Epithelial cell of esophagus (primary cell): Measurements from ENCODE around the gene LEKR1.

Source experiments
- DNase-seq: peaks from one replicate; pipeline ENCODE4 v3.0.0; 2010; ENCODE audit warnings: low read depth
- H3K4me3 ChIP-seq: 2 replicates; pipeline ENCODE4 v1.5.1; 2011; ENCODE audit warnings: mild to moderate bottlenecking, low read length, control low read depth
- TF ChIP-seq, protein P1 (sequence below): IDR thresholded peaks from 2 replicates; pipeline ENCODE4 v1.5.1; 2011; ENCODE audit warnings: low read depth, mild to moderate bottlenecking, low read length, control low read depth, inconsistent platforms; ENCODE audit not compliant: insufficient read depth; ENCODE audit errors: missing control alignments

The LEKR1 gene

DNA sequence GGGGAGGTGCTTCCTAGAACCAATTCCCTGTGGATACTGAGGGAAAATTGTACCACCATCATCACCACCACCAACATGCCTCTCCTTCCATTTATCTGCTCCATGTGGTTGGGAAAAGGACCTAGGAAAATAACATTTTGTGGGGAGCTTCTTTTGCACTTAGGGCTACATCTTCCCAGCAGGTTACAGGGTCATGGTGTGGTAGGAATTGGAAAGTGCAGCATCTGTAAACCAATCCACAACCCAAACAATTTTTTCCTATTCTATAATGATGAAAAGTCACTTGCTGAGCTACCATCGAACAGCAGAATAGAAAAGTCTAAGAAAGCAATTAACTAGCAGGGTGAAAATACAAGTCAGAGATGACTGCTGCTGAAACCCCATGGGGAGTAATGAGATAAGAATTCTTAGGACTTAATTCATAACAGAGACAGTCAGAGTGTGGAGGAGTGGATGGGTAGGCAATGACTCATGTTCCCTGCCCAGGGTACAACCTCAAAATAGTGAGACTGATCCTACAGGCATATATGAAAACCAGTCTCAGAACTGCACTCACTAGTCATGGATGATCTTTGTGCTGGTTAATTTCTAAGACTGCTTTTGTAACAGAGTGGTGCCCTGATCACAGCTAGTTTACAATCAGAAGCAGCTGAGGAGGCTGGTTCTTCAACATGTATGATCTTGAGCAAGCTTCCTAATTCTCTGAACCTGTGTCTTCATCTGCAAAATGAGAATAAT is 38.1 kb upstream of the LEKR1 start:
- H3K4me3 ChIP-seq: no peak overlapping the region
- DNase-seq: peak; percentile 98
- TF ChIP-seq, protein P1, sequence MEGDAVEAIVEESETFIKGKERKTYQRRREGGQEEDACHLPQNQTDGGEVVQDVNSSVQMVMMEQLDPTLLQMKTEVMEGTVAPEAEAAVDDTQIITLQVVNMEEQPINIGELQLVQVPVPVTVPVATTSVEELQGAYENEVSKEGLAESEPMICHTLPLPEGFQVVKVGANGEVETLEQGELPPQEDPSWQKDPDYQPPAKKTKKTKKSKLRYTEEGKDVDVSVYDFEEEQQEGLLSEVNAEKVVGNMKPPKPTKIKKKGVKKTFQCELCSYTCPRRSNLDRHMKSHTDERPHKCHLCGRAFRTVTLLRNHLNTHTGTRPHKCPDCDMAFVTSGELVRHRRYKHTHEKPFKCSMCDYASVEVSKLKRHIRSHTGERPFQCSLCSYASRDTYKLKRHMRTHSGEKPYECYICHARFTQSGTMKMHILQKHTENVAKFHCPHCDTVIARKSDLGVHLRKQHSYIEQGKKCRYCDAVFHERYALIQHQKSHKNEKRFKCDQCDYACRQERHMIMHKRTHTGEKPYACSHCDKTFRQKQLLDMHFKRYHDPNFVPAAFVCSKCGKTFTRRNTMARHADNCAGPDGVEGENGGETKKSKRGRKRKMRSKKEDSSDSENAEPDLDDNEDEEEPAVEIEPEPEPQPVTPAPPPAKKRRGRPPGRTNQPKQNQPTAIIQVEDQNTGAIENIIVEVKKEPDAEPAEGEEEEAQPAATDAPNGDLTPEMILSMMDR: no peak

DNA sequence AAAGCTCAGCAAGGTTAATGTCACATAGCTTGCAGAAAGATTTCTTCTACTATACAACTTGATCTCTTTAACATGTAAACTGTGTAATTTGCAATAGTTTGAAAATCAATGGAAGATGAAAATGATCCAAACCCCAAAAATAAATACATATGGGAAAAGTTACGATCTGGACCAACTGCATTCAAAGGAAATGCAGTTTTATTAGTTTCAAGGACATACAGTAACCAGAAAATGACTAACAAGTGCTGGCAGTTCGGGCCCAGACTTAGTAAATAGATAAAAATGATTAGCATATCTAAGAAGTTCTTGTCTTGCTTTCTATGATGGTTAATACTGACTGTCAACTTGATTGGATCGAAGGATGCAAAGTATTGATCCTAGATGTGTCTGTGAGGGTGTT is 37.3 kb upstream of the LEKR1 start:
- TF ChIP-seq, protein P1: no peak
- DNase-seq: no peak

DNA sequence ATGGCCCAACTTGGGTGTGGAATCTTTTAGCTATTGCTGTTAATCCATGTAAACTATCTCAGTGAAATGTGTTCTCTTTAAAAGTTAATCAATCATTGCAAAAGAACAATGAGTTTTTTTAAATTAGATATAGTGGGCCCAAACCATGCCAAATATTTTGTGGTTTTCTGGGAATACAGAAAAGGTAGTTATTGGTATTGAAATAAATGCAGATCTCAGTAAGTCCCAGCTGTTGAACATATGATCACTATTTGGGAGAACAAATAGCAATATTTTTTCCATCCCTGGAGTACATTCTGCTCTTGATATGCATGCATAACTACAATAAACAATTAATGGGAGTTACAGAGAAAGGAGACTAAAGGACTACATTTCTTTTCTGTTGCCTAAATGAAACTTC is 36.0 kb upstream of the LEKR1 start:
- H3K4me3 ChIP-seq: no peak overlapping the region

More for the DNA sequence above, 37.3 kb upstream of the LEKR1 start:
- no peak overlapping the region for H3K4me3 ChIP-seq

DNA sequence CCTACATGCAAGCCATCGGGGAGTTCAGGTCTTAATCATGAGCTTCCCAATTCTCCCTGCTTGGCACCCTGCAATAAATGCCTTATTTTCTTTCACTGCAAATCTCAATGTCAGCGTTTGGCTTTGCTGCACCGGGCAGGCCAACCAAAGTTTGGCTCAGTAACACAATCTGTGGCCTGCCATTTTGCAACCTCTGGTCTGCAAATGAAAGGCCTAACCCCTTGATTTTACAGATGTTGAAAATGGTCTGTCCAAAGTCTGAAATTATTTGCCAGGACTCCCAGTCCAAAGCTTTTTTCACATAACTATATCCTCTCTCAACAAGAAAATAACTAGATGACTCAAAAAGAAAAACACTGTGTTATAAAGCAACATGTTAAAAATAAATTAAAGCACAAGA is 34.0 kb upstream of the LEKR1 start:
- H3K4me3 ChIP-seq: no peak overlapping the region
- TF ChIP-seq, protein P1: no peak
- no peak for DNase-seq

More for the DNA sequence above, 36.0 kb upstream of the LEKR1 start:
- TF ChIP-seq, protein P1: no peak
- DNase-seq: no peak

DNA sequence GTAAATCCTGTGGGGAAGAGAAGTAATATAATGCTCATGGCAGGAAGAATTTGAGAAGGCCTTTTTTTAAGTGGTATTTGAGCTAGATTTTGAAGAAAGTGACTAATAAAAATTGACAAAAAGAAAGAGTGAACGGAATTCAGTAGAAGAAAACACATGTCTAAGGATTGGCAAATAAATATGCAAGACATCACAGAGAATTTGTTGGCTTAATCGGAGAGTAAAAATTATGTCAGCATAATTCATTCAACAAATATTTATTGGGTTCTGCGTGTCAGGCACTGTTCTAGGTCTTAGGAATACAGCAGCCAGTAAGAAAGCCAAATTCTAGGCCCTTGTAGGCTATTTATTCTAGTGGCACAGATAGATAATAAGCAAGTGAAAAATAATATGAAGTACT is 33.6 kb upstream of the LEKR1 start:
- TF ChIP-seq, protein P1: no peak
- no peak for DNase-seq
- H3K4me3 ChIP-seq: no peak overlapping the region

DNA sequence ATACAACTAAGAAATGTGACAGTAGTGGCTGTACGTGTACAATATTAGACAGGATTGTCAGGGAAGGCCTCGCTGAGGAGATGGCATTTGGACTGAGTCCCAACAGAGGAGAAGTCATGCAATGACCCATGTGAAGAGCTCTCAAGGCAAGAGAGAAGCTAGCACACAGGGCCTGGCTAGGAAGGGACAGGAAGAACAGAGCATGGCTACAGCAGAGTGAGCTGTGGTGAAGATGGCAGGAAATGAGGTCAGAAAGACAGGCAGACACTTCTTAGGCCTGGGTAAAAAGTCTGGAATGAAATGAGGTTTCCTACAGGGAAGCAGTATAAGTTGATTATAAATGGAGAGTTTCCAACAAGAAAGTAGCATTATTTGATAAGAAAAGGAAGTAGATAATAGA is 33.2 kb upstream of the LEKR1 start:
- no peak overlapping the region for H3K4me3 ChIP-seq
- TF ChIP-seq, protein P1: no peak
- DNase-seq: no peak

DNA sequence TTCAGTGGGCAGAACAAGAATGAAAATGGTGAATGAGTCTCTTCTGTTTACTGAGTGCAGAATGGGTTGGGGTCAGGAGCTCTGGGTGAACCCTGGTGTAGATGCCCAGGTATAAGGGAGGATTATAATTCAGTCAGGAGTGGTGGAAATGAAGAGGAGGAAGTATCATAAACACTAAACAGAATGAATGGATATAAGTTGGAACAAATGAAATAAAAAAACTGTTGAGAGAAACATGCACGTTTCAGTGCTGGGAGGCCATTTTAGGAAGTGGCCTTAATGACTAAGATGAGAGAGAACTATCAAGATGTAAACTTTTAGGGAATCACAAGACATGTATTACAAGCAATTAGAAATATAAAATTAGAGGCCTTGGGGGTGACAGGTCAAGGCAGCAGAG is 32.8 kb upstream of the LEKR1 start:
- DNase-seq: no peak
- TF ChIP-seq, protein P1: no peak

More for the DNA sequence above, 32.8 kb upstream of the LEKR1 start:
- H3K4me3 ChIP-seq: no peak overlapping the region
